ENCODE data around the gene SP2. TPM values are rescaled to one million over a fixed set of nuclear protein-coding genes. Genes with fewer than 3 reads are reported as not detected.

The SP2 gene
- total RNA-seq, 1 experiment from 2014 or later = 1.2 TPM

DNA sequence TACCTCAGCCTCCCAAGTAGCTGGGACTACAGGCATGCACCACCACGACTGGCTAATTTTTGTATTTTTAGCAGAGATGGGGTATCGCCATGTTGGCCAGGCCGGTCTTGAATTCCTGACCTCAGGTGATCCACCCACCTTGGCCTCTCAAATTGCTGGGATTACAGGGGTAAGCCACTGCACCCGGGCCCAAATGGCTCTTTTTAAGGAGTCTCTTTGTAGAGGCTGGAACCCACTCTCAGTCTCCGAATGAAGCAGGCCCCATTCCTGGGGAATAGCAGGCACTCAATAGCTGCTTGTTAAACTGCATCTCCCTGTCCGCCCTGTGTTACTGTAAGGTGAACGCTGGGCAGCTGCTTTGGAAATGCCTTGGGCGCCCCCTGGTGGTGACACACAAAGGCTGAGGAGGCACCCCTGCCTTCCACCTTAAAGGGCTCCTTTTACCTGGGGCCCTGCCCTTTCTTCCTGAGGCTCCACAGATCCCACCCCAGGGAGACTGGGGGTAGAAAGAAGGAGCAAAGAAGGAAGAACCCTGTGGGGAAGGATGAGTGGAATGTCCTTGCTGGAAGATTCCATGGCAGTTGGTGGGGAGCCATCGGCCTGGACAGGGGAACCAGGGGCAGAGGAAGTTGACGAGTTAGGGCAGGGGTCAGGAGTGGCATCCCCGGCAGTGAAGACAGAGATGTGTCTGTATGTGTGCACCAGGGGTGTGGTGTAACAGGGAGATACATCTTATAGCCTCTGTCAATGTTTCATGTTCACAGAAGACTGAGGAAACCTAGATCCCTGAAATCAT lies 6.1 kb upstream of the SP2 start:
- peak; percentile 79 for DNase-seq (ENCODE audit: low spot score)

- no peak for DNase-seq (ENCODE audit: low spot score)
Observed at GRCh38 chr17:47891545-47892088, 4.4 kb upstream of the SP2 start.

- DNase-seq (ENCODE audit: low spot score) = no peak
Observed at GRCh38 chr17:47894498-47895346, 1.3 kb upstream of the SP2 start.

- DNase-seq (ENCODE audit: low spot score) = peak; percentile 22
Observed at GRCh38 chr17:47895347-47895855, 635 bp upstream of the SP2 start.

- DNase-seq (ENCODE audit: low spot score) = no peak
Observed at GRCh38 chr17:47896672-47897490, 845 bp downstream of the SP2 start.

- DNase-seq (ENCODE audit: low spot score) = no peak
Observed at GRCh38 chr17:47897561-47897960, 1.5 kb downstream of the SP2 start.

- no peak for DNase-seq (ENCODE audit: low spot score)
Observed at GRCh38 chr17:47898241-47898640, 2.2 kb downstream of the SP2 start.

GRCh38 chr17:47899643-47900042 lies 3.6 kb downstream of the SP2 start:
- DNase-seq (ENCODE audit: low spot score) = no peak

GRCh38 chr17:47901423-47901822 lies 5.4 kb downstream of the SP2 start:
- DNase-seq (ENCODE audit: low spot score) = no peak

DNA sequence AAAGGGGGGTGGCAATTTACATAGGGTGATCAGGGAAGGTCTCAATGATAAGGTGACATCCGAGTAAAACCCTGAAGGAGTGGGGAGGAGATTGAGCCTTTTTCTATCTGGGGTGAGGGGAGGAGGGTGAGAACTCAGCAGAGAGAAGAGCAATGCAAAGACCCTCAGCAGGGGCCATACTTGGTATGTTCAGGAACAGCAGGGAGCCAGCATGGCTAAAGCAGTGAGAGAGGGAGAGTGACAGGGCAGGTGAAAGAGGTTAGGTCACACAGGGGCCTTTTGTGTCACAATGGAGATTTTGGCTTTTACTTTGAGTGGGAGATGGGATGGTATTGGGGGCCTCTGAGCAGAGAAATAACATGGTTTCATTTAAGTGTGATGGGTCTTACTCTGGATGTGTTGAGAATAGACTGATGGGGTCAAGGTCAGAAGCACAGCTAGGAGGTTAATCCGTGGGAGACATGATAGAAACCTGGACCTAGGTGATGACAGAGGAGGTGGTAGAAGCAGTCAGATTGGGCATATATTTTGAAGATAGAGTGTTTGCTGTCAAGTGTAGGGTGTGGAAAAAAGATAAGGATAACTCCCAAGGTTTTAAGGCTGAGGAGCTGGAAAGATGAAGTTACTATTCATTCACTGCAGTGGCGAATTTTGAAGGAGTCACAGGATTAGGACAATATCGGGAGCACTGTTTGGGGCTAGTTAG lies 6.2 kb downstream of the SP2 start:
- no peak for DNase-seq (ENCODE audit: low spot score)

GRCh38 chr17:47905221-47905733 lies 9.2 kb downstream of the SP2 start:
- DNase-seq (ENCODE audit: low spot score) = peak; percentile 53

DNA sequence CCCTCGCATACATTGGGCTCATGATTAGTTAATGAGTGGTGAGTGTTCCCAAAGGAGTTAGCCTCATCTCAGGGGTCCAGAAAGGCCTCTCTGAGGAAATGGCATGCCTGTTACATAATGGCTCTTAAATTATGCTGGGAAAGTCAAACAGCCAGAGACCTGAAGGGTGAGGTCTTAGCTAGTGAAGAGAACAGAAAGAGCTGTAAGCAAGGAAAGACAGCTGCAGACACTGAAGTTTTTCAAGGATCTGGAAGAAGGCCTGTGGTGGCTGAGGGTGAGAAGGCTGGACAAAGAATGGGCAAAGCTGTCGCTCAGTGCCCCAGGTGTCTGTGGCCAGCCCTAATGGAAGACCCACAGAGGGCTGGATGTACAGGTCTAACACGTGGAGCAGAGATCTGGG lies 10.4 kb downstream of the SP2 start:
- DNase-seq (ENCODE audit: low spot score) = no peak

DNA sequence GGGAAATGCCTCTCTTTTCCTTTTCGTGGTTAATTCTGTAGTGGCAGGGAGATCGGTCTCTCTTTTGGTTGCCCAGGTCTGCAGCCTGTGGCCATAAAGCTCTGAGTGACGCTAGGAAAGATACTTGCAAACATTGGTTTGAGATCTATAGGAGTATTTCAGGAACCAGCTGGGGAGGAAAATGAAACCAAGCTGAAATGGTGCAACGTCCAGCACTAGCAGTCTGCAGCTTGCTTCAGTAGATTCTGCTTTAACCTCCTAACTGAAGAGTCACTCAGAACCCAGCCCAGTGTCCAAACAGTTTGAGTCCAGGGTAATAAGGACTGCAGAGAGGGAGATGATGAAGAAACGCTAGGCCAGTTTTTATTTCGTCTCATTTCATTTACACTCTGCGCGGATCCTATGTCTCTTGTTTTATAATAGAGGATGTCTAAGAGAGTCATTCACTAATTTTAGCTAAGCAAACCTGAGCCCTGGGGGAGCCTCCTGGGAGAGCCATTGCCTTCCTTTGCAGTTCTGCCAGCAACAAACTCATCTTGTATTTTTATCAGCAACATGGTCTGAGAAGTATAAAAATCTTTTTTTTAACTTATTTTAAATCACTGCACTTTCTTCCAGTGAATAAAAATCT lies 12.0 kb downstream of the SP2 start:
- no peak for DNase-seq (ENCODE audit: low spot score)

- no peak for DNase-seq (ENCODE audit: low spot score)
Observed at GRCh38 chr17:47913050-47913449, 17.0 kb downstream of the SP2 start.

GRCh38 chr17:47914306-47914948 lies 18.4 kb downstream of the SP2 start:
- no peak for DNase-seq (ENCODE audit: low spot score)

GRCh38 chr17:47915776-47916398 lies 19.9 kb downstream of the SP2 start:
- no peak for DNase-seq (ENCODE audit: low spot score)

DNA sequence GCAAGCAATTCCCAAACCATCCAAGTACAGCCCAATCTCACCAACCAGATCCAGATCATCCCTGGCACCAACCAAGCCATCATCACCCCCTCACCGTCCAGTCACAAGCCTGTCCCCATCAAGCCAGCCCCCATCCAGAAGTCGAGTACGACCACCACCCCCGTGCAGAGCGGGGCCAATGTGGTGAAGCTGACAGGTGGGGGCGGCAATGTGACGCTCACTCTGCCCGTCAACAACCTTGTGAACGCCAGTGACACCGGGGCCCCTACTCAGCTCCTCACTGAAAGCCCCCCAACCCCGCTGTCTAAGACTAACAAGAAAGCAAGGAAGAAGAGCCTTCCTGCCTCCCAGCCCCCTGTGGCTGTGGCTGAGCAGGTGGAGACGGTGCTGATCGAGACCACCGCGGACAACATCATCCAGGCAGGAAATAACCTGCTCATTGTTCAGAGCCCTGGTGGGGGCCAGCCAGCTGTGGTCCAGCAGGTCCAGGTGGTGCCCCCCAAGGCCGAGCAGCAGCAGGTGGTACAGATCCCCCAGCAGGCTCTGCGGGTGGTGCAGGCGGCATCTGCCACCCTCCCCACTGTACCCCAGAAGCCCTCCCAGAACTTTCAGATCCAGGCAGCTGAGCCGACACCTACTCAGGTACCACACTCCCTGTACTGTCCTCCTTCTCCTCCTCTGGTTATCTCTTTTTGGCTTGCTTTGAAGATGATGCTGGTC lies 20.6 kb downstream of the SP2 start:
- no peak for DNase-seq (ENCODE audit: low spot score)

DNA sequence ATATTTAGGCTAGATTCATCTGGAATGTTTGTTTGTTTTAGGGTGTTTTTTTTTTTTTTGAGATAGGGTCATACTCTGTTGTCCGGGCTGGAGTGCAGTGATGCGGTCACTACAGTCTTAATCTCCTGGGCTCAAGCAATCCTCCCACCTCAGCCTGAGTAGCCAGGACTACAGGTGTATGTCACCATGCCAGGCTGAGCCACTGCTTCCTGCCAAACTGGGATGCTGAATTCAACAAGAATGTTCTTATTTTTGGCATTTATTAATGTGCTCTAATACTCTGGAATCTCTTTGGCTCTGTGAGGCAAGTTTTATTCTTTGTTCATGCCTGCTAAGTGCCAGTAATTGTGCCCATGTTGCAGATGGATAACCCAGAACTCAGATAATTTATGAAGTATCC lies 21.5 kb downstream of the SP2 start:
- no peak for DNase-seq (ENCODE audit: low spot score)

GRCh38 chr17:47918006-47918405 lies 22.0 kb downstream of the SP2 start:
- no peak for DNase-seq (ENCODE audit: low spot score)

Data from A172 (cell line).